Stimulated activated CD8-positive, alpha-beta memory T cell treated with anti-CD3 and anti-CD28 coated beads, Interleukin-12 subunit alpha, Interleukin-12 subunit beta, amount 100 ng/mL, for 24 hours (primary cell): ENCODE data around the gene PDXP.
"Not testable (repeated sequence)": the region's sequence is repeated elsewhere in the genome, so short reads cannot be mapped to it uniquely, and the experiment has no call there.

Source experiments
- DNase-seq: peaks from one replicate; pipeline ENCODE4 v3.0.0-alpha.2; 2020; ENCODE audit errors: extremely low read depth

The PDXP gene

DNA sequence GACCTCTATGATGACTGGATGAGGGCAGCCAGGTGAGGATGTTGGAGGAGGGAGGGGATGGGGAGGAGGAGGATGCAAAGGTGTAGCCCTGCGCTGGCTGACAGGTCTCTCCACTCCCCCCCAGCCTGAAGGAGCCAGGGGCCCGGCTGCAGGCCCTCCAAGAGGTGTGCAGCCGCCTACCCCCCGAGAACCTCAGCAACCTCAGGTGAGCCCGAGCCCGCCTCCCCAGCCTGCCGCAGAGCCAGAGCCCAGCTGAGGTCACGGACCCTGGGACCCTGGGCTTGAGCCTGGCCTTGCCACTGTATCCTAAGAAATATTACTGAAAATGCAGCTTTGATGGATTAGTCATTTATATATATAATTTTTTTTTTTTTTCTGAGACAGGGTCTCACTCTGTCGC is 11.2 kb upstream of the PDXP start:
- DNase-seq = no peak

DNA sequence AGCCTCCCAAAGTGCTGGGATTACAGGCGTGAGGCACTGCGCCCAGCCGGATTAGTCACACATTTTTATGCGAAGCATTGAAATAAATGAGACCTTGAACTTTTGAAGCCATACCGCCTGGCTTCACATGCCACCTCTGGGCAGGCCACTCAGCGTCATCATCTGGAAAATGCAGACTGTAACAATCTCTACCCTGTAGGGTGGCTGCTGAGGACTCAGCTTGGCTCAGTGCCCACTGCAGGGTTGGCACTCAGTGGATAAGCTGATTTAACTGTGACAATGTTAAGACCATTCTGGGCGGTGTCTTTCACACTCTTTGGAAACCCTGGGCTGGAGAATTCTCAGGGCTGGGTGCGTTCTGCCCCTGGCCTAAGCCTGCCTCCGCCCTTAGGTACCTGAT is 10.6 kb upstream of the PDXP start:
- no peak for DNase-seq

- DNase-seq = no peak
Measured at GRCh38 chr22:37650463-37651136, 7.9 kb upstream of the PDXP start.

GRCh38 chr22:37654563-37655251 is 3.8 kb upstream of the PDXP start:
- no peak for DNase-seq

- no peak for DNase-seq
Measured at GRCh38 chr22:37655252-37655563, 3.3 kb upstream of the PDXP start.

DNA sequence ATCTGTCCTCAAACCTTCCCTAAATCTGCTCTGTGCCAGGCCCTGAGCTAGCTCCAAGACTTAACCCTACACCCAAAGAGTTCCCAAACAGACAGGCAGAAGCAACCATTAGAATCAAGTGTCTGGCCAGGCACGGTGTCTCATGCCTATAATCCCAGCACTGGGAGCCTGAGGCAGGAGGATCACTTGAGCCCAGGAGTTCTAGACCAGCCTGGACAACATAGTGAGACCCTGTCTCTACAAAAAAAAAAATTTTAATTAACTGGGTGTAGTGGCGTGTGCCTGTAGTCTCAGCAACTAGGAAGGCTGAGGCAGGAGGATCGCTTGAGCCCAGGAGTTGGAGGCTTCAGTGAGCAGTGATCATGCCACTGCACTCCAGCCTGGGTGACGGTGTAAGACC is 1.9 kb upstream of the PDXP start:
- DNase-seq = not testable (repeated sequence)

- no peak for DNase-seq
Measured at GRCh38 chr22:37657590-37658132, 862 bp upstream of the PDXP start.

DNA sequence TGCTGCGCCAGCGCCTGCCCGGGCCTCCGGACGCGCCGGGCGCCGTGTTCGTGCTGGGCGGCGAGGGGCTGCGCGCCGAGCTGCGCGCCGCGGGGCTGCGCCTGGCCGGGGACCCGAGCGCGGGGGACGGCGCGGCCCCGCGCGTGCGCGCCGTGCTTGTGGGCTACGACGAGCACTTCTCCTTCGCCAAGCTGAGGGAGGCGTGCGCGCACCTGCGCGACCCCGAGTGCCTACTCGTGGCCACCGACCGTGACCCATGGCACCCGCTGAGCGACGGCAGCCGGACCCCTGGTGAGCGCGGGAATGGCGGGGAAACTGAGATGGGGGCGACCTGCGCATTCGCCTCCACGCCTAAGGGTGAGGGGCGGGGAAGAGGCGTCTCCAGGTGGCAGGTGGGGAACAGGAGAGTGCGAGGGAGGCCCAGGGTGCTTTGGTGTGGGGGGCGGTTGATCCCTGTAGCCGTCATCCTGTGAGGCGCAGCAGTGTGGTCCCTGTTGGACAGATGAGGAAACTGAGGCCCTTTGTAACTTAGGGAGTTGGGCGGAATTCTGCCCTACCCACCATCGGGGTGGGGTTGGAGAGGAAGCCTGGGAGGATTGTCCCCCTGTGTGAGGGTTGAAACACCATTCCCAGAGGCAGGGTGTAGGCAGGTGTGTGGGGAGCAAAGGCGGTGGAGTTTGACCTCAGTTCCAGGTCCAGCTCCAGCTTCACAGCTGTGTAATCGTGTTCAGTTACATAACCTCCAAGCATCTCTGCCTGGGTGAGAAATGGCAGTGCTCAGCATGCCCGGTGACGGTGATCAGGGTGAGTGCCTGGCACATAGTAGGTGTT is 758 bp downstream of the PDXP start:
- no peak for DNase-seq

DNA sequence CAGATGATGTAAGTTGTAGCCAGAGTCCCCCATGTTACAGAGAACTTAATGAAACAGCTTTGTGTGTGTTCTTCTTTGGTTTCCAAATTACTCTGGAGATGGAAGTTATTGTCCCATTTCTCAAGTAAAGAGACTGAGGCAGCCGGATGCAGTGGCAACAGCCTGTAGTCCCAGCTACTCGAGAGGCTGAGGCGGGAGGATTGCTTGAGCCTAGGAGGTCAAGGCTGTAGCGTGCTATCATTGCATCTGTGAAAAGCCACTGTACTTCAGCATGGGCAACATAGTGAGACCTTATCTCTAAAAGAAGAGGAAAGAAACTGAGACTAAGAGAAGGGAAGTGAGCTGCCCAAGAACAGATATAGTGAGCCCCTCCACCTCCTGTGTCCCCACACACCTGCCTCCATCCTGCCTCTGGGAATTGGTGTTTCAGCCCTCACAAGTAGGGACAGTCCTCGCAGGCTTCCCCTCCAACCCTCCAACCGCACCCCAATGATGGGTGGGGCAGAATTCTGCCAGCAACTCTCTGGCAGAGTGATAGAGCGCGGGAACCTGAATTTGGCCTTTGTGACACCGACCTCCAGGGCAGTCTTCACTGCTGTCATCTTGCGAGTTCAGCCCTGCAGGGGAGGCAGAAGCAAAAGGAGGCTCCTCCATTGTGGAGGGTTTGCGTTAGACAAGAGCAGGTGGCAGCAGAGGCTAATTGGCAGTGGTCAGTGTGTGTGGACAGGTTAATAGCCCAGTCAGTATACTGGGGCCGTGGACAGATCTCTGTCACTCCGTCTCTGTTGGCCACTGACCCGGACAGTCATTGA is 1.6 kb downstream of the PDXP start:
- DNase-seq = no peak

DNA sequence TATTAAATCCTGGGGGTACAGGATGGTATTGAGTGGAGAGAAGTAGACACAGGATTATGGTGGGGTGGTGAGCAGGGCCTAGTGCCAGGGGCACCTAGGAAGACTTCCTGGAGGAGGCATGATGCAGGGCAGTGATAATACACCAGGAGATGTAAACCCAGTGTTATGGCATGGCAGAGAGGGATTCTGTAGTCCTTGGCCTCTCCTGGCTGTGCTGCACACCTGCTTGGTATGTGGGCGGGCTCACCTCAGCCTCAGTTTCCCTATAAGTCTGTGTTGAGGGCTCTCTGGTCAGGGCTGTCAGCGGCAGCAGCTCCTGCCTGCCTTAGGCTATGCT is 2.2 kb downstream of the PDXP start:
- no peak for DNase-seq

DNA sequence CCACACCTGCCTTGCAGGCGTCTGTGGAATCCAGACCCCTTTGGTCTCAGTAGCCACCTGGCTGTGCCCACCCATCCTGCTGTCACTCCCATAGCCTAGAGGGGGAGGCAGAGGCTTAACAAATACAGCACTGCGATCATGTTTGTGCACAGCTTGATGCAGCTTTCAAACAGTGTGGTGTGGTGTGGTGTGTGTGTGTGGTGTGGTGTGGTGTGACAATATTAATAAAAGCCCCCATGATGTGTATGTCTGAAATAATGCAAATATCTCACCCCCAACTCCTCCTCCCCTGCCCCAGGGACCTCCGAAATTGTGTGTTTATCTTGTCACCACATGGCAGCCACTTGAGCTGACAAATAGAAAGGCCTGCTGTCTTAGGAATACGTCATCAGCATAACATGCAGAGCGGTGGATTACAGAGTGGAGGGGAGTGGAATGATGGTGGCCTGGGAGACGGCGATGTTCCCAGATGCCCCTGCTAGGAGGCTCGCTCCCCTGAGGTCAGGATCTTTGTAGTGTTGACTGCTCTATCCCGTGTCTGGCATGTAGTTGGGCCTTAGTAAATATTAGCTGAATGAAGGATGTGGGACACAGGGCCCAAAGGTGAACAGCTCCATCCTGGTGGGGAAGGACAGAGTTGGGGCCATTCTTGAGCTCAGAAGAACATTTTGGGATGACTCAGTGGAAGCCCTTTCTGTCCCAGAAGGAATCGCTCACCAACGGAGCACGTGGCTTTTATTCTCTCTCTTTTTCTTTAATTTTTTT is 2.8 kb downstream of the PDXP start:
- no peak for DNase-seq

GRCh38 chr22:37662039-37662438 is 3.5 kb downstream of the PDXP start:
- no peak for DNase-seq

DNA sequence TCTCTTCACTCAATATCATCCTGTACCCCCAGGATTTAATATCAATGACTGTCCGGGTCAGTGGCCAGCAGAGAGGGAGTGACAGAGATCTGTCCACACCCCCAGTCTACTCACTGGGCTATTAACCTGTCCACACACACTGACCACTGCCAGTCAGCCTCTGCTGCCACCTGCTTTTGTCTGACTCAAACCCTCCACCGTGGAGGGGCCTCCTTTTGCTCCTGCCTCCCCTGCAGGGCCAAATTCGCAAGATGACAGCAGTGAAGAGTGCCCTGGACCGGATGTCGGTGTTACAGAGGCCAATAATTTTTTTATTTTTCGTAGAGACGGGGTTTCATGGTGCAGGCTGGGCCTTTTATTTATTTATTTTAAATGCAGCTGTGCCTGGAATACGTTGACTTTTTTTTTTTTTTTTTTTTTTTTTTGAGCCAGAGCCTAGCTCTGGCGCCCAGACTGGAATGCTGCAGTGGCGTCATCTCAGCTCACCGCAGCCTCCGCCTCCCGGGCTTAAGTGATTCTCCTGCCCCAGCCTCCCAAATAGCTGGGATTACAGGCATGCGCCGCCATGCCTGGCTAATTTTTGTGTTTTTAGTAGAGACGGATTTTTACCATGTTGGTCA is 5.1 kb downstream of the PDXP start:
- DNase-seq = no peak

- no peak for DNase-seq
Measured at GRCh38 chr22:37664249-37665101, 6.0 kb downstream of the PDXP start.

GRCh38 chr22:37665487-37665886 is 7.0 kb downstream of the PDXP start:
- no peak for DNase-seq

DNA sequence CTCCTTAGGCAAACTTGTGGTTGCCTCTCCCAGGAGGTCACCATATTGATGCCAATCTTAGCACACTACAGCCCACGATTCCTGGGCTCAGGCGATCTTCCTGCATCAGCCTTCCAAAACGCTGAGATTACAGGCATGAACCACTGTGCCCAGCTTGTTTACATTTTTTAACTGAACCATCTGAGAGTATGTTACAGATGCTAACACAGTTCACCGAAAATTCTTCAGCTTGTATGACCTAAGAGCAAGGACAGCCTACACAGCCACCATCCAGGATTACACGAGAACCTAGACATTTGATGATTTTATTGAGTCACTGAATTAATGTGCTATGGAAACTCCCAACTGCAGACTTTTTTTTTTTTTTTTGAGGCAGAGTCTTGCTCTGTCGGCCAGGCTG is 11.1 kb downstream of the PDXP start:
- no peak for DNase-seq

DNA sequence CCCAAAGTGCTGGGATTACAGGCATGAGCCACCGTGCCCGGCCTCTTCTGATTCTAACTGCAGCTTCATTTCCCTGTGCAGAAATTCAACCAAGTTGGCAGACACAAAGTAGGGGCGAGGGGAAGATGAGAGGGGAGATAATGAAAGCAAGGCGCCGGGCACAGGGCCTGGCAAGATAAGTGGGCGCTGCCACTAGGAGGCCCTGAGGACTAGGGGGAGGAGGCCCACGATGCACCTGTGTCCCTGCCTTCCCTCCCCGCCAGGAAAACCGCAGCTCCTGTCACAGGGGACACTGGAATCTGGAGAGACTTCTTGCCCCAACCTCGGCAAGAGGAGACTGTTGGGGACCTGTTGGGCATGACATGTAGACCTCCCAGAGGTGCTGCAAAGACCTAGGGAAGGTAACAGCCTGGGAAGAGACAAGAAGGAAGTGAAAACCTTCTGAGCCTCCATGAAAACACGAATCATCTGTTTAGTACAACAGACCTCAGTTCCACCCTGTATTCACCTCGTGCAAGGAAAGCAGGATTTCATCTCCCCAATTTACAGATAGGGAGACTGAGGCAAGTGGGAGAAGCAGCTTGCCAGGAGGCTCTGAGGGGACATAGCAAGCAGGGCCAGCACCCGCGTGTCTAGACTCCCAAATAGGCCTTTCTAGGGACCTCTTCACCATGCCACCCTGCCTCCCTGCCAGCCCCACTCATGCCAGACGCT is 13.8 kb downstream of the PDXP start:
- no peak for DNase-seq

DNA sequence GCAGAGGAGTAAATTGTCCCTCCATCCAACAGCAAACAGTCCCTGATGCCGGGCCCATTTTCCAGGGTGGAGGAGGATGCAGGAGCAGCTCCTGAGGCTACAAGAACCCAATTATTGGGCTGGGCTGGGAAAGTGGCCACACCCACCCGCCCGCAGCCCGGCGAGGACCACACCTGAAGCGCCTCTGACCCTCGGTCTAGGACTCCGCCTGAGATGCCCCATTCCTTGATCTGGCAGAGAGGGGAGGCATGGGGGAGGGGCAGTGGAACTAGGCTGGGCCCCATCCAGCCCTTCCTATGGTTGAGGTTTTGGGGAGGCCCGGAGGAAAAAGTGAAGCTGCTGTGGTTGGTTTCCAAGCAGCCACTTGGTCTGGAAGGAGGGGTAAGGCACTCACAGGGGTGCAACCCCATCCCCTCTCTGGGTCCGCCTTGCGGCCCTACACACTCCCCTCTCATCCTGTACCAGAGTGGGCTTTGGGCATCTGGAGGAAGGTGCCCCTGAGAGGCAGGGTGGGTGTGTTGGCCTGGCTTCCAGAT is 14.5 kb downstream of the PDXP start:
- no peak for DNase-seq

- DNase-seq = no peak
Measured at GRCh38 chr22:37674248-37674647, 15.7 kb downstream of the PDXP start.
